K562 treated with DMSO at 1 percent for 48 hours (cell line): ENCODE results near the gene SNRPD1. TPM values are rescaled to one million over a fixed set of nuclear protein-coding genes. Genes with fewer than 3 reads are reported as not detected.

Experiments used
- total RNA-seq: library from RNA; unstranded; fragments of 300-600 nt; gene quantifications from 2 replicates; pipeline ENCODE4 v1.2.3, GENCODE V29; 2022; ENCODE audit warnings: low replicate concordance; ENCODE audit errors: extremely low read depth

The SNRPD1 gene
- total RNA-seq: not detected in 2 replicates

GRCh38 chr18:21612125-21613039, at the start of gene SNRPD1:
Gene SNRPD1, plus strand, starts transcription at chr18:21612314. Its CDS starts 116 bp downstream, at chr18:21612430.

GRCh38 chr18:21600526-21601410, 11.3 kb upstream of the SNRPD1 start, which contains the start of gene ESCO1:
Gene ESCO1, minus strand, starts transcription at chr18:21600704. Its CDS starts 25,861 bp downstream, at chr18:21574843.

Other genes with a start within 250 kb of the SNRPD1 start
- gene ESCO1, start 11.6 kb upstream of the SNRPD1 start, total RNA-seq: not detected in 2 replicates
- not detected in 2 replicates for gene ABHD3, start 92.5 kb downstream of the SNRPD1 start, total RNA-seq
- not detected in 2 replicates for gene MIB1, start 128.5 kb downstream of the SNRPD1 start, total RNA-seq